ENCODE measurements around the gene VMO1. TPM values are rescaled to one million over a fixed set of nuclear protein-coding genes. Genes with fewer than 3 reads are reported as not detected.

The VMO1 gene
- total RNA-seq, 1 experiment from 2014 or later, result not detected

DNA sequence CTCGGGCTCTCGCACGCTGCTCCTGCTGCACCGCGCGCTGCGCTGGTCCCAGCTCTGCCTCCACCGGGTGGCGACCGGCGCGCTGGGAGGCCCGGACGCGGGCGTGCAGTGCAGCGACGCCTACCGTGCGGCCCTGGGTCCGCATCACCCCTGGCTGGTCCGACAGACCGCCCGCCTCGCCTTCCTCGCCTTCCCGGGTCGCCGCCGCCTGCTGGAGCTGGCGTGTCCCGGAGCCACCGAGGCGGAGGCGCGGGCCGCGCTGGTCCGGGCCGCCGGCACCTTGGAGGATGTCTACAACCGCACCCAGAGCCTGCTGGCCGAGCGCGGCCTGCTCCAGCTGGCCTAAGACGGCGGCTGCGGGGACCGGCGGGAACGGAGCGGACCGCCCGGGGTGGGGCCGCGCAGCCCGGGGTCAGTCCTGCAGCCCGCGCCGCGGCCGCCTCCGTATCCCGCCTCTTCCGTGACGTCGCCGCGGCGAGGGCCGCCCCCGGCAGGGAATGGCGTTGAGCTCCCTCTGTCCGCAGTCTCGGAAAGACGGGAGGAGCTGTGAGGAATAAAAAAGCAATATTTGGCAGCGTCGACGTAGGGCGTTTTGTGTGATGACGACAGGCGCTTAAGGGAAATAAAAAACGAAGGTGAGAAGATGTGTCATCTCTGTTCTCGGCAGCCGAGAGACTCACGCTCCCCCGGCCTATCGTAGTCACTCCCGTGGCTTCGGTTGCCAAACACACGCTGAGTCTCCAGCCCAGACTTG lies 4.0 kb upstream of the VMO1 start:
- peak; percentile 81 for DNase-seq
- Histone ChIP-seq H2BK20ac (ENCODE audit: low read depth, low read length, poor library complexity, severe bottlenecking) (no peak overlapping the region), H2AK5ac (ENCODE audit: insufficient read length, low read length) (no peak overlapping the region), H3T11ph (ENCODE audit: low read length) (no peak overlapping the region), H3K79me1 (ENCODE audit: insufficient read depth, low read depth, low read length, poor library complexity, severe bottlenecking) (no peaks in the 10 kb centered on the region), H3K56ac (ENCODE audit: insufficient read length, low read depth, low read length) (no peak overlapping the region), H3K23me2 (ENCODE audit: insufficient read length, low read depth, low read length, poor library complexity, severe bottlenecking) (peaks cover 17% of the 10 kb centered on the region), H3K23ac (ENCODE audit: insufficient read length, low read depth, low read length) (no peak overlapping the region), H3K4ac (ENCODE audit: low read depth, low read length) (no peak overlapping the region), H4K20me1 (ENCODE audit: control insufficient read depth, insufficient read depth, insufficient read length) (peaks cover 3% of the 10 kb centered on the region), H4K5ac (ENCODE audit: insufficient read length, low read depth, low read length) (no peak overlapping the region), H3K4me2 (ENCODE audit: insufficient read depth, insufficient read length, low read length) (peak overlapping the region; percentile 47), H2AFZ (ENCODE audit: low read length) (no peak overlapping the region), H3K9ac (ENCODE audit: extremely low read depth, insufficient read length, low read length) (no peak overlapping the region), H3K14ac (ENCODE audit: insufficient read depth, low read length) (peak overlapping the region; percentile 32; the same call in 1 of the 2 replicates), H2BK12ac (ENCODE audit: insufficient read length, low read depth, low read length) (no peak overlapping the region), H4K91ac (ENCODE audit: insufficient read length, low read depth, low read length) (no peak overlapping the region), H3K79me2 (ENCODE audit: insufficient read depth, low read length) (no peaks in the 10 kb centered on the region), H3K4me1 (ENCODE audit: insufficient read depth, low read length) (peaks cover 2% of the 10 kb centered on the region; the same call in 1 of the 2 replicates), H3K18ac (ENCODE audit: insufficient read length, low read depth, low read length) (peak overlapping the region; percentile 9), H4K8ac (replicated peaks; ENCODE audit: insufficient read length, low read depth, low read length) (no peak overlapping the region), H2BK120ac (ENCODE audit: low read depth, low read length, poor library complexity, severe bottlenecking) (no peak overlapping the region), H3K27ac (ENCODE audit: insufficient read length, low read depth, low read length) (no peak overlapping the region), H3K9me3 (ENCODE audit: control insufficient read depth, low read depth, low read length) (no peaks in the 10 kb centered on the region), H3K27me3 (ENCODE audit: insufficient read depth, low read length) (peaks cover 39% of the 10 kb centered on the region), H2BK5ac (ENCODE audit: insufficient read length, low read length) (no peak overlapping the region), H2BK15ac (ENCODE audit: low read depth, low read length) (no peak overlapping the region)
- Mint-ChIP-seq H3K27me3 (ENCODE audit: low read depth) (peaks cover 74% of the 10 kb centered on the region), H3K4me1 (peaks cover 27 to 35% of the 10 kb centered on the region in 2 experiments), H3K27ac (no peak overlapping the region), H3K4me3 (peak overlapping the region; percentile 76 to 86), H3K36me3 (ENCODE audit: insufficient read depth in 1 of 3, low read depth in 3 of 3) (no peaks in the 10 kb centered on the region; a peak in 1 of 7 replicates), H3K9me3 (no peaks in the 10 kb centered on the region; a peak in 1 of 5 replicates)
- WGBS (ENCODE audit: extremely low coverage, insufficient read length, low lambda C conversion rate), result no CpG with 5 or more reads among the region's 91 CpGs
- TF ChIP-seq, protein P1, sequence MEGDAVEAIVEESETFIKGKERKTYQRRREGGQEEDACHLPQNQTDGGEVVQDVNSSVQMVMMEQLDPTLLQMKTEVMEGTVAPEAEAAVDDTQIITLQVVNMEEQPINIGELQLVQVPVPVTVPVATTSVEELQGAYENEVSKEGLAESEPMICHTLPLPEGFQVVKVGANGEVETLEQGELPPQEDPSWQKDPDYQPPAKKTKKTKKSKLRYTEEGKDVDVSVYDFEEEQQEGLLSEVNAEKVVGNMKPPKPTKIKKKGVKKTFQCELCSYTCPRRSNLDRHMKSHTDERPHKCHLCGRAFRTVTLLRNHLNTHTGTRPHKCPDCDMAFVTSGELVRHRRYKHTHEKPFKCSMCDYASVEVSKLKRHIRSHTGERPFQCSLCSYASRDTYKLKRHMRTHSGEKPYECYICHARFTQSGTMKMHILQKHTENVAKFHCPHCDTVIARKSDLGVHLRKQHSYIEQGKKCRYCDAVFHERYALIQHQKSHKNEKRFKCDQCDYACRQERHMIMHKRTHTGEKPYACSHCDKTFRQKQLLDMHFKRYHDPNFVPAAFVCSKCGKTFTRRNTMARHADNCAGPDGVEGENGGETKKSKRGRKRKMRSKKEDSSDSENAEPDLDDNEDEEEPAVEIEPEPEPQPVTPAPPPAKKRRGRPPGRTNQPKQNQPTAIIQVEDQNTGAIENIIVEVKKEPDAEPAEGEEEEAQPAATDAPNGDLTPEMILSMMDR (conservative IDR thresholded peaks at IDR 0.05), result peak; percentile 75
